T1000 (cell line): ENCODE measurements around the gene BRMS1.
"Not testable (repeated sequence)": the region's sequence is repeated elsewhere in the genome, so short reads cannot be mapped to it uniquely, and the experiment has no call there.

Experiments
- DNase-seq: peaks from one replicate; lab custom pipeline; 2025; ENCODE audit warnings: mixed read lengths; lab: John Stamatoyannopoulos, UW

The BRMS1 gene

DNA sequence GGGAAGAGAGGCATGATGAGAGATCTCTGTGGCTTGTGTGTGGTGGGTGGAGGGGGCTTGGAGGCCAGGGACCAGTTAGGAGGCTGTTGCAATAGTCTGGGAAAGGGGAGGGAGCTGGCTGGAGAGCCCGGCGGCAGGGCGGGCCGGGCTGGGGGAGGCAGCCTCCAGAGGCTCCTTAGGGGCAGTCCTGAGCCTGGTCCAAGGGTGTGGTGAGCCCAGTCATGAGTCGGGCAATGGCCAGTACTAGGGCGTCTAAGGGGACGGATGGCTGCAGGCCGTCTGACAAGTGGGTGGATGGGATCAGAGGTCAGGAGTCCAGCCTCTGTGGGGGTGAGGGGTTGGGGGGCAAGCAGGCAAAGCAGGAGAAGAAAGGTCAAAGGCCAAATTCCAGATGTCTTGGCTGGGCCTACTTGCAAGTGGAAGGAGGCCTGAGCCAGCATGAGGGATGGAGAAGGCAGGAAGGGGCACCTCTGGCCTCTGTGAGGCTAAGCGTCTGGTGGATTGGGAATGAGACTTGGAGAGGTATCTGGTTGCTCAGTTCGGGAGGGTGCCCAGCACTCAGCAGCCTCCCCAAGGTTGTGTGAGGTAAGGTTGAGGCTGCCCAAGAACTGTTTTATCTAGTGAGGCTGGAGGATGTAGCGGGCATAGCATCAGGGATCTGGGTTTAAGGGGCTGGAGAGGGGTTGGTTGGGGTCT, 22.0 kb downstream of the BRMS1 start:
- no peak for DNase-seq

DNA sequence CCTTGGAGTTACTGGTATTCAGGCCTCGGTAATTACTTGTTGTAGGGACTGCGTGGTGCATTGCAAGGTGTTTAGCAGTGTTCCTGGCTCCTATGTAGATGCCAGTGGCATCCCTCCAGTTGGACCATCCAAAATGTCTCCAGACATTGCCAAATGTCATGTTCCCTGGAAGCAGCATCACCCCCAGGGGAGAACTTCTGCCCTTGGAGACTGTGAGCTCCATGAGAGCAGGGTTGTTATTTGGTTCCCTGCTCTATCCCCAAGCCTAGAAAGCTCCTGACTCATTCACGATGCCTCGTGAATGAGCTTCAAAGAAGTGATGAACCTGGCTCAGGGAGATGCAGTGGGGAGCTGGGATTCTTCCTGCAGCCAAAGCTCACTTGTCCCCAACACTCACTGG, 23.3 kb downstream of the BRMS1 start:
- DNase-seq = no peak

DNA sequence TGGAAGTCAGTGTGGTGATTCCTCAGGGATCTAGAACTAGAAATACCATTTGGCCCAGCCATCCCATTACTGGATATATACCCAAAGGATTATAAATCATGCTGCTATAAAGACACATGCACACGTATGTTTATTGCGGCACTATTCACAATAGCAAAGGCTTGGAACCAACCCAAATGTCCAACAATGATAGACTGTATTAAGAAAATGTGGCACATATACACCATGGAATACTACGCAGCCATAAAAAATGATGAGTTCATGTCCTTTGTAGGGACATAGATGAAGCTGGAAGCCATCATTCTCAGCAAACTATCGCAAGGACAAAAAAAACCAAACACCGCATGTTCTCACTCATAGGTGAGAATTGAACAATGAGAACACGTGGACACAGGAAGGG, 24.2 kb downstream of the BRMS1 start:
- DNase-seq = not testable (repeated sequence)

DNA sequence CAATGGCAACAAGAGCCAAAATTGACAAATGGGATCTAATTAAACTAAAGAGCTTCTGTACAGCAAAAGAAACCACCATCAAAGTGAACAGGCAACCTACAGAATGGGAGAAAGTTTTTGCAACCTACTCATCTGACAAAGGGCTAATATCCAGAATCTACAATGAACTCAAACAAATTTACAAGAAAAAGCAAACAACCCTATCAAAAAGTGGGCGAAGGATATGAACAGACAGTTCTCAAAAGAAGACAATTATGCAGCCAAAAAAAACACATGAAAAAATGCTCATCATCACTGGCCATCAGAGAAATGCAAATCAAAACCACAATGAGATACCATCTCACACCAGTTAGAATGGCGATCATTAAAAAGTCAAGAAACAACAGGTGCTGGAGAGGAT, 24.6 kb downstream of the BRMS1 start:
- DNase-seq = not testable (repeated sequence)

DNA sequence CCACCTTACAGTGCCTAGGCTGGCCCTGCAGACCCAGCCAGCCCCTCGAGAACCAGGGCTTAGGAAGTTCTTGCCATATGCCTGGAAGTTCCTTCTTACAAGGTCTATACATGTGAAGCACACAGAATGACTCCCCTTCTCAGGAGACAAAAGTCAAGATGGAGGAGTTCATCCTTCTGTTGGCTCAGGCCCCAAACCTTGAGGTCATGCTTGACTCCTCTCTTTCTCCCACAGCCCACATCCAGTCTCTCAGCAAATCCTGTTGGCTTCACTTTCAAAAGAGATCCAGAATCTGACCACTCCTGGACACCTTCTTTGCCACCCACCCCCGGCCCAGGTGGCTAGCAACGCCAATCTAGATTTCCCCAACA, 26.3 kb downstream of the BRMS1 start:
- no peak for DNase-seq

DNA sequence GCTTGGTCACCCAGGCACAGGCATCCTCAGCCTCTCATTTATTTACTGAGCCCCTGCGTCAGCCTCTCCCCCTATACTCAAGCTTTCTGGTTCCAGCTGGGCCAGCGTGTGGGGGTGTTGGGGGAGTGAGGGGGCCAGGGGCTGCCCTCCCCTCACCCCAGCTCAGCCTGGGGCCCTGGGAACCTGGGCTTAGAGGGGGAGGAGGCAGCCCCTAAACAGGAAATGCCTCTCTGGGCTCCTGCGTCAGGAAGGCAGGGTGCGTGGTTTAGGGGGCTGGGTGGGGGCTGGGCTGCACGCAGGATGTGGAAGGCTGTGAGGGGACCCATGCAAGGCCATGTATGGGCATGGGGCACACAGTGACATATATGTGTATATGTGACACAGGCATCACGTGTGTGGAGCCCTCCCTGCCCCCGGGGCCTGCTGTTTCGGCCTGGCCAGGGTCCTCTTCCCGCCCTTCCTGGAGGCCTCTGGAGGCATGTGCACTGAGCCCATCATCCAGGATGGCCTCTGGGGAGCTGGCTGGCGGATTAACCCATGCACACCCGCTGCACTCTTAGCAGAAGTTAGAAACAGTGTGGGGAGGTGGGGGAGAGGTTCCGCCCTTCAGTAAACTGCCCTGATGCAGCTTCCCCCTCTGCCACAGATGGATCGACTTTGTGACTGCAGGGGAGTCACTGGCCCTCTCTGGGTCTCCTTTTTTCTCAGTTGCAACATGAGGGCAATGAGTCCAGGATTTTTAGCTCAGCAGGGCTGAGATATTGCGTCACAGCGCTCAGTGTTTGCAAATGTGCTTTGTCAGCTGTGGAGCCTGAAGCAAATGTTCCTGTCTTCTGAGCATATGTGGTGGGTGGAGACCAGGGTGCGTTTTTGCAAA, 26.9 kb downstream of the BRMS1 start:
- DNase-seq = no peak

DNA sequence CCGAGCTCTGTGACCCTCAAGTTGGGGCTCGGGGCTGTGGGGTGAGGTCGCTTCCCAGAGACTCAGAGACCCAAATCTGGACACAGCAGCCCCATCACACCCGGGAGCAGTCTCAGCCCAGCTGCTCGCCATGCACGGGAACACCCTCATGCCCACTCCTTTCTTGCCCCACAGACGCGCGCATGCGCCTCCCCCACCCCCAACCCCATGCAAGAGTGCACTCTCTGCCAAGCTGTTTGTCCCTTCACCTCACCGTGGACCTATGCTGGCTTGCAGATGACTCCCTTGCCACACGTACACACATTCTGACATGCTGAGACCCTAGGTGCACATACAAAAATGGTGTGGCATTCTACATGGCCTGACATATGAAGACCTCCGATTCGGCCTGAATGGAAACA, 27.6 kb downstream of the BRMS1 start:
- DNase-seq = no peak

DNA sequence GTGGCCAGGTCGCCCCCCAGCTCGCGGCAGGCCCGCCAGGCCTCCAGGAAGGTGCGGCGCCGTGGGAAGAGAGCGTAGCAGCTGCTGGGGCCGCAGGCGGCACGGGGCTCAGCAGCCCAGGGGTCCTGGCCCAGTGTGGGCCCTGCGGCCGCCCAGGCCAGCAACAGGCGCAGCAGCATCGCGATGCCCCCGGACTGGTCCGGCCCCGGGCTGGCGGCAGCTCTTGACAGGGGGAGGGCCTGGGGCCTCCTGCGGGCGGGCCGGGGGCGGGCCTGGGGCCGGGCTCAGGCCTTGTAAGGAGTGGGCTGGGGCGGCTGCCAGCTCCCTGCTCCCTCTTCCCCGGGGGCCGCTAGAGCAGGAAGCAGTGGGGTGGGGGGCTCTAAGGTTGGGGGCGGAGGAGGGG, 28.1 kb downstream of the BRMS1 start, which contains the start of gene CD248:
CD248 (minus strand) TSS at position 196 of the 403 bp plus-strand sequence; CDS start at position 179, 17 bp downstream.
- no peak for DNase-seq

DNA sequence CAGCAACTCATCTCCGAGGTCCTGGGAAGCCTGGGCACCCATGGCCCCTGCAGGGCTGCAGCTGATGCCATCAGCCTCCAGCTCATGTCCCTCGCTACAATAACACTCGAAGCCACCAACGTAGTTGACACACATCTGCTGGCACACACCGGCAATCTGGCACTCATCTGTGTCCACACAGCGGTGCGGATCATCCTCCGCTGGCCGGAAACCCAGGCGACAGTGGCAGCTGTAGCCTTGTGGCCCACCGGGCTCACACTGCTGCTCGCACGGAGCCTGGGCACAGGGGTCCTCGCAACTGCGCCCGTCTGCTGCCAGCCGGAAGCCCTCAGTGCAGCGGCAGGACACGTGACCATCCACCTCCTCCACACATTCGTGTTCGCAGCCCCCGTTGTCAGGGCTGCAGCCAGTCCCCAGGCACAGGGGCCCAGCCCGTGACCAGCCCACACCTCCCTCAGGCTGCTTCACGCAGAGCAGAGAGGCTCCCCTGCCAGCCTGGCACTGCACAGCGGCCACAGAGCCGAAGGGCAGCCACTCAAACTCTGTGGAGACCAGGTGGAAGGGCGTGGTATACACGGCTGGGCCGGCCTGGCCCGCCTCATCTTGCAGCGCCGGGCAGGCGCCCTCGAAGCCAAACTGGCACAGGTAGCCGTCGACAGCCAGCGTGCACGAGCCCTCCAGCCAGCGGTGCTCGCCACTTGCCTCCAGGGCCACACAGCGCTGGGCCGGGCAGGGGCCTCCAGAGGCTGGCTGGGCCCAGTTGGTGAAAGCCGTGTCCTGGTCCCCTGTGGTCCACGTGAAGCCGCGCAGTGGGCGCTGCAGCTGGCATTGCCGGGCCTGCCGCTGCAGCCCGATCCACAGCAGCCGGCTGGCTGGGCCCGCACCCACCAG, 28.7 kb downstream of the BRMS1 start:
- no peak for DNase-seq

DNA sequence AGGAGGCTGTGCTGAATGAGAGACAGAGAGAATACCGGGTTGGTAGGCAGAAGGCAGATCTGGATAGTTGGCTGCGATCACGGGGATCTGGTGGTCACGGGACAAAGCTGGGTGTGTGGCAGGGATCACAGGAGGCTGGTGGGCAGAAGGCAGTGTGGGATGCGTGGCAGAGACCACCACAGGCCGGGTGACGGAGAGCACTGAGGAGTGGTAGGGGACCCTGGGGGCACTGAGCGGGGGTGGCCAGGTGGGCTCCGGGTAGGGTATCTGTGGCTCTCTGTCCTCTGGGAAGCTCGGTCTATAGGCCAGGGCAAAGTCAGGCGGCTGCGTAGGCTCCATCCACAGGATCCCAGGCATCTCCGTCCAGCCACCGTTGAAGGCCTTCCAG, 29.4 kb downstream of the BRMS1 start:
- DNase-seq = no peak

DNA sequence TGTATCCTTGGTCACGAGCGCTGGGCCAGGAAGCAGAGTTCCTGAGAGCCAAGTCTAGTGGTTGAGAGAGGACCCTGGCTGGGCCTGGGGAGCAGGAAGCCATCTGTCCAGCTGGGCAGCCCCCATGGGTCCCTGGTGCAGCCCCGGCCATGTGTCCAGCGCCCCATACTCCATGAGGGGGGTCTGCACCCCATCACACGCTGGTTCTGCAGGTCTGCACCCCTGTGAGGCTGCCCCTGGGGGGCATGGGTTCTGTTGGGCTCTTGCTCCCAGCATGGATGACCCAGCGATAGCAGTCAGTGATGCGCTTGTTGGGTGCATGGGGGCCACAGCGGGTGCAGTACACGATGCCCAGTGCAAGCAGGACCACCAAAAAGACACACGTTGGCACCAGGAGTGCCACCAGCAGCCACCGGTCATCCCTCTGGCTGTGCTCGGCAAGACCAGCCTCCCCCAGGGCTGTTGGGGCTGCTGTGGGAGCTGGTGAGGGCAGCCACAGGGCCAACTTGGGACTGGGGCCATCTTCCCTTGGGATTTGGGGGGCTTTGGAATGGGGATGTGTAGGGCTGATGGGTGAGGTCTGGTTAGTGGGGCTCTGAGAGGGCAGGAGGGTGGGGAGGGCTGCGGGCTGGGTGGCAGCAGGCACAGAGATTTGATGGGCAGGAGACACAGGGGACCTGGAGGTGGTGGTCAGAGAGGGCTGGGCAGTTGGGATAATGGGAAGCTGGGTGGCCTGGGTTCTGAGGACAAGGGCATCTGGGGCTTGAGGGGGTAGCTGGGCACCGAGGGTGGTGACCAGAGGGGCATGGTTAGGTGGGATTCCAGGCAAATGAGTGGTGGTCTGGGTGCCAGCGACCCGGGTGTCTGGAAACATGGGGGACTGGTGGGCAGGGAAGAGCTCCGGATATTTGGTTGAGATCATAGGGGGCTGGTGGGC, 30.1 kb downstream of the BRMS1 start:
- DNase-seq = no peak

DNA sequence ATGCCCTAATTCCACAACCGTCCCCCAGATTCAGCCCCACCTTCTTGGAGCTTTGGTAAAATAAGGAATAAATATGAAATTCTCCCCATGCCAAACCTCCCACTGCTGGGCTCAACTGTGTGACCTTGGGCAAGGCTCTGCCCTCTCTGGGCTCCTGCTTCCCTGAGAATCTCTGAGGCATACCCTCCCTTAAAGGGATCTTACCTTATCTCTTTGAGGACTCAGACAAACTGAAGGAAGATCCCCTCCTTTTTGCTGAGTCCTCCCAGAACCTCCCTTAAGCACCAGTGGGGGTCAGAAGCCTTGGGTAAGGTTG, 30.8 kb downstream of the BRMS1 start:
- no peak for DNase-seq

DNA sequence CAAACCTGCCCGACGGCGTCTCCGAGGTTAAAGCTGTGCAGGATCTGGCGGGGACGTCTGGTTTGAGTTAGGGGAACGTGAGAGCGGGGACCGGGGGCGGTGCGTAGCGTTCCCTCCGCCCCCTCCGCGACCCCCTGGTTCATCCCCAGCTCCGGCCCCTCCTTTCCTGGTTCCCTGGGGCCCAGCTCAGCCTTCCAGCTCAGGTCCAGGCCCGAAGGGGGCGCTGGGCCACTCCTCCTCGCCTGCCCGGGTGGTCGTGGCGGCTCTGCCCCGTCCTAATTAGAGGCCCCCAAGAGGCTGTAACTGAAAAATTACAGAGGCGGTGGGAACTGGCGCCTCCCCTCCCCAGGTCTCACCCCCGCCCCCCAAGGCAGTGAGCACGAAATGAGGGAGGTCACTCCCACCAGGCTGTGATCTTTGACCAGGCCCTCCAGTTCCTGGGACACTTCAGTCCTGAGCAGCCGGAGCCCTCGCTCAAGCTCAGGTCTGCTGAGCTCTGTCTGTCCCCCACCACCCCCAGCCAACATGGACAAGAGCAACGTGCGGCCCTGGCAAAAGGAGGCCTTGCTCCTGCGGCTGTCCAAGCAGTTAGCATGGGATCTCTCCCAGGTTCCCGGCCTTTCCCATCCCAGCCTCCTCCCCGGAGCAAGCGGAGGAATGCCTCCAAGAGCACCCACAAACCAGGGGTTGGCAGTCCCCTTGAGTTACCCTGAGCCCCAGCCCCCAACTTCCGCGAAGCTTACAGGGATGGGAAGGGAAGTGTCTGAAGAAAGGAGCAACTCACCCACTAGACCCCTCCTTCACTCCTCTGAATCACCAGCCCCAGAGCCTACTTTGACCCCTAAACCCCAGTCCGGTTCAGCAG, 31.4 kb downstream of the BRMS1 start:
- no peak for DNase-seq

DNA sequence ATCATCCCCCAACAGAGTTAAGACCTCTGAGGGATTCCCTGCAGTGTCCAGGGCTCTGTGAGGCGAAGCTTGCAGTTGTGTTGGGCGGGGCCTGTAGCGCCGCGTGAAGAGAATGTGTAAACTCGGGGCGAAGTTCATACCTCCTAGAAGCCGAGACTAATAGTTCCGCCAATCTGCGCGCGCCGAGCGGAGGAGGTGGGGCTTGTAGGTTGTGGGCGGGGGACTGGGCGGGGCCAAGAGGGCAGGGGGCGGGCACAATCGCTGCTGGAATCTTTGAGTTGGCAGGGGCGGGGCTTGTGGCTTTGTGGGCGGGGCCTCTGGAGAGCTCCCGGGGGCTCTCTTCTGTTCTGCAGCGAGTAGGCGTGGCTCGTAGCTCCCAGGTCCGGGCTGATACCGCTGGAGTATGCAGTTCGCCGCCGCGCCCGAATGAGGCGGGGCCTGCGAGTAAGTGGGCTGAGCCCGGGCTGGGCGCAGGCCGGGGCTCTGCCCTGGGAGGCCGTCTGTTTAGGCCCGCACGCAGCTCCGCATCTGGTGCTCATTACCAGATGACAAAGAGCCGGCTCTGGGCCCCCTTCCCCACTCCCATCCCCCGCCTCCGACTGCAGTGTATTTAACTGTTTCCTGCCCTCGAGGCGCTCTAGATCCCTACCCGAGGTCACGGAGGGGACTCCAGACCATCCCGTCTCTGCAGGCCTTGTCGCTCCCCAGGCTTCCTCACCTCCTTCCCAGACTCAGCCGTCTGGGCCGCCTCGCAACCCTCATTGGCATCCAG, 32.2 kb downstream of the BRMS1 start:
- peak; percentile 99 for DNase-seq

DNA sequence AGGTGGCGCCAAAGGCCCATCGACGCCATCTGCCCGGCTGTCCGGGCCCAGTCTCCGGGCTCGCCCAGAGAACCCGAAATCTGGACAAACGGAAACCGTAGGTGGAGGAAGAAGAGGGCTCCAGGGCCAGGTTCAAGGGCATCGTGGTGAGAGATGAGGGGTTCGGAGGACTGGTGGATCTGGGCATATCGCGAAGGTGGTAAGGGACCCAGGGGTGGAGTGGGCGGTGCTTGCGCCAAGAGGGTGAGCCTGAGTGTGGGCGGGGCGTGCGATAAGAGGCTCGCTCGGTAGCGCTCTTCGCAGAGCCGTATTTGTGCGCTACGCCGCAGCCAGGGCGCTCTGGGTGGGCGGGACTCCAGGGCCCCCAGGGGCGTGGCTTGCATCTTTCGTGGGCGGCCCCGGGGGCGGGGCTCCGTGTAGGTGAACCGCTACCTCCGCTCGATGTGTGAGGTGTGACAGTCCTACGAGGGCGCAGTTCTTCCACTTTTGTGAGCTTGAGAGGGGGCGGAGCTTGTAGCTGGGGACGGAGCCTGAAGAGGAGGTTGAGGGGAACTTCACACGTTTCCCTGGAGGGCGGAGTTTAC, 32.8 kb downstream of the BRMS1 start:
- DNase-seq = peak; percentile 95

DNA sequence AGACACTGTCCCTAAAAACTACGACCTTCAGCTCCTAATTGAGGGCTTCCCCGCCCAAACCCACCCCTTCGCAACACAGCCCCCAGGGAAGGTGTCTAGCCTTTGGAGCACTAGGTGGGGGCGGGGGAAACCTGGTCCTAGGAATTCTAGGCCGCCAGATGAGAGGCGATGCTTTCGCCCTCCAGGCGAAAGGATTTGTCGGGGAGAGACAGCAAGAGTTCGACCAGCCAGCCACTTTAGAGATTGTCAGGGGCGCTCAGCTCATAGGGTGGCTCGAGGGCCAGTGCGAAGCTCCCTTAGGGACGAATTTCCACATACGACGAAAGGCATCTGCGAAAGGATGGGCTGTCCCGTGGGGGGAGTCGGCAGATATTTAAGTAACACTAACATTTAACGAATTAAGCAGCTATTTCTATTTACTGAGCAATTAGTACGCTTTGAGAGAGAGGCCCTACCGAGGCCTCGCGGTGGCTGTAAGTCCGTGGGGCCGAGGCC, 33.4 kb downstream of the BRMS1 start:
- no peak for DNase-seq

DNA sequence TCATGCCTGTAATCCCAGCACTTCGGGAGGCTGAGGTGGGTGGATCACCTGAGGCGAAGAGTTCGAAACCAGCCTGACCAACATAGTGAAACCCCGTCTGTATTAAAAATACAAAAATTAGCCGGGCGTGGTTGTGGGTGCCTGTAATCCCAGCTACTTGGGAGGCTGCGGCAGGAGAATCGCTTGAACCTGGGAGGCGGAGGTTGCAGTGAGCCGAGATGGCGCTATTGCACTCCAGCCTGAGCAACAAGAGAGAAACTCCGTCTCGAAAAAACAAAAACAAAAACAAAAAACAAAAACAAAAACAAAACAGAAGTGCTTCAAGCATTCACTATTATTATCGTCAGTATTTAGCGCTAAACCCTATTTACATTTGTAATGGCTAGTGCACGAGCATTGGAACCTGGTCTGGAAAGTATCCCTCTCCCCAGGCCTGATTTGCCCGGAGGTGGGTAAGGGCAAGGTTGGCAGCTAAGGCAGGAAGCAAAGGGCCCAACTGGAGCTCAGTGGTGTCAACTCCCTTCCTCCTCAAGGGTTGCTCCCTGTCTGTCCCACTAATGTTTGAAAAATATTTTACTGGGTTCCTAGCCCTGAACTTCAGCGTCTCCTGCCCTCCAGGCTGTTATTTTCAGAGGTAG, 34.0 kb downstream of the BRMS1 start:
- DNase-seq = not testable (repeated sequence)

DNA sequence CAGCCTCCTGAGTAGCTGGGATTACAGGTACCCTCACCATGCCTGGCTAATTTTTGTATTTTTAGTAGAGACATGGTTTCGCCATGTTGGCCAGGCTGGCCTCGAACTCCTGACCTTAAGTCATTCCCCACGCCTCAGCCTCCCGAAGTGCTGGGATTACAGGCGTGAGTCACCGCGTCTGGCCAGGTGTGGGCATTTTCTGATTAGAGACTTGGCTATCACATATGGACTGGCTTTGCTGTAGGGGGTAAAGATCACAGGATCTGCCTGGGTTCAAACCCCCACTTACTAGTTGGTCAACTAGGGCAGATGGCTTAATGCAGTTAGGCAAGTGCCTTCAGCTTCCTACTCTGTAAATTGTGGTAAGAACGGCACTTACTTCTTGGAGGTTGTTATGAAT, 34.6 kb downstream of the BRMS1 start:
- DNase-seq = no peak

DNA sequence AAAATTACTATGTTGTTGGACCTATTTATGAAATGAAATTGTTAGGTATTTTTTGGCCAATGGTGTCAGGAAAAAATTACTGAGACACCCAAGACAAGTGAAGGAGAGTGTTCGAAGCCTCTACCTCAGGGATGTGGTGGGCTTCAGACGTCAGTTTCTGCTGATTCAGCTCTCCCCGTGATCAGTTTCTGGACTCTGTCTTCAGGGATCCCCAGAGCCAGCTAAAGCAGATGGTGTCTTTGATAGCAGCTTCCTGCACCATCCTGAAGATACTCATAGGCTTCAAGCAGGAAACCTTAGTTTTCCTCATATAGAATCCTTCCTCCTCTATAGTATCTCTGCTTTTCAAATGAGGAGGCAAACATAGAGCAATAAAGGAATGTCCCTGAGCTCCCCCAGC, 35.4 kb downstream of the BRMS1 start:
- DNase-seq = no peak
